Measurements from ENCODE around the gene AKT3.

The AKT3 gene

DNA sequence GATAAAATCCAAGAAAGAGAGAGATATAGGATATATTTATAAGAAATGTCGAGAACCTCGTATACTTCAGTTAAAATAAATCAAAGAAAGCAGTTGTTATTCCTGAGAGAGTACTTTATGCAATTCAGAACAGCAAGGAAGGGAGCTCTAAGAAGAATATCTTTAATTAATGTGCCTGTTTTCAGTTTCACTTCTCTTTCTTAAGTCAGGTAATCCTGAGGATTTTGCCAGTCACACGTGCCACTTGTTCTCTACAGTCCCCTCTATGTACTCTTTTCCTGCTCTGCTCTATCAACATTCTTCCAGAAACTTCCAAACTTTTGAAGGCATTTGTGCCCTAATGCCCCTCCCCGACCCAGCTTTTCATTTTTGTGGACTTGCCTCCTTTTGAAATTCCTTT lies 211.9 kb downstream of the AKT3 start:
- in situ Hi-C loops (cut with MboI; ENCODE audit: low sequenced_read_pairs, unreplicated experiment) = no loop called here

DNA sequence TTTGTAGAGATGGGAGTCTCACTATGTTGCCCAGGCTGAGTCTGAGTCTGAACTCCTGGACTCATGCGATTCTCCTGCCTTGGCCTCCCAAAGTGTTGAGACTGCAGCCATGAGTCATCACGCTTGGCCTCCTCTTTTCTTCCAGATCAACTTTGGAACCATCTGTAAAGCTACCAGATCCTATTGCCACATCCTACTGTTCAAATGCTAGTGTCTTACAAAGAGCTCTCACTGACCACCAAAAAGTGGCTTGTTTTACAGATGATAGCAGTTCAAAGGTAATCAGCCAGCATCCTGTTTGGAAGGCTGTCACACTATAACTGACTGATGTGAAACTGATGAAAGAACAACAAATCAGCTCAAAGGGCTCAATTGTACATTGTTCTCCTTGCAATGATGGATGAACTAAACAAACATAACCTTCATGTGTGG lies 221.6 kb downstream of the AKT3 start:
- TF ChIP-seq, protein P1, sequence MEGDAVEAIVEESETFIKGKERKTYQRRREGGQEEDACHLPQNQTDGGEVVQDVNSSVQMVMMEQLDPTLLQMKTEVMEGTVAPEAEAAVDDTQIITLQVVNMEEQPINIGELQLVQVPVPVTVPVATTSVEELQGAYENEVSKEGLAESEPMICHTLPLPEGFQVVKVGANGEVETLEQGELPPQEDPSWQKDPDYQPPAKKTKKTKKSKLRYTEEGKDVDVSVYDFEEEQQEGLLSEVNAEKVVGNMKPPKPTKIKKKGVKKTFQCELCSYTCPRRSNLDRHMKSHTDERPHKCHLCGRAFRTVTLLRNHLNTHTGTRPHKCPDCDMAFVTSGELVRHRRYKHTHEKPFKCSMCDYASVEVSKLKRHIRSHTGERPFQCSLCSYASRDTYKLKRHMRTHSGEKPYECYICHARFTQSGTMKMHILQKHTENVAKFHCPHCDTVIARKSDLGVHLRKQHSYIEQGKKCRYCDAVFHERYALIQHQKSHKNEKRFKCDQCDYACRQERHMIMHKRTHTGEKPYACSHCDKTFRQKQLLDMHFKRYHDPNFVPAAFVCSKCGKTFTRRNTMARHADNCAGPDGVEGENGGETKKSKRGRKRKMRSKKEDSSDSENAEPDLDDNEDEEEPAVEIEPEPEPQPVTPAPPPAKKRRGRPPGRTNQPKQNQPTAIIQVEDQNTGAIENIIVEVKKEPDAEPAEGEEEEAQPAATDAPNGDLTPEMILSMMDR (IDR thresholded peaks at IDR 0.05; ENCODE audit: borderline replicate concordance, control extremely low read depth, extremely low read depth, insufficient read depth, missing control alignments) = no peak
- DNase-seq (ENCODE audit: low spot score) = no peak
- in situ Hi-C loops (cut with MboI; ENCODE audit: low sequenced_read_pairs, unreplicated experiment) = no loop called here

More for the DNA sequence above, 211.9 kb downstream of the AKT3 start:
- TF ChIP-seq, protein P1 (IDR thresholded peaks at IDR 0.05; ENCODE audit: borderline replicate concordance, control extremely low read depth, extremely low read depth, insufficient read depth, missing control alignments) = no peak
- no peak for DNase-seq (ENCODE audit: low spot score)

DNA sequence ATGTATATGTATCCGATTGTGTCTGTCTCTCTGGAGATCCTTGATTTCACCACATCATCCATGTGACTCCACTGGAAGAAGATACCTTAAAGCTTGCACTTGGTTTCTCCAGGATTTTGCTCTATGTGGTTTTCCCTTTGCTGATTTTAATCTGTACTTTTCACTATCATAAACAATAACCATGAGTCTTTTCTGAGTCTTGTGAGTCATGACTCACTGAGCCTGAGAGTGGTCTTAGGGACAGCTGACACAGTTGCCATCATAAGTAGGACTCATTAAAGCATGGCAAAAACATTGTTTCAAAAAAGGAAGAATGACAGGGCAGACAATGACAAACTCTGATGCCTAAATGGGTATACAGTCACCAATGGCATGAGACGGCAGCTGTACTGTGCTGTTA lies 226.2 kb downstream of the AKT3 start:
- no peak for DNase-seq (ENCODE audit: low spot score)
- in situ Hi-C loops (cut with MboI; ENCODE audit: low sequenced_read_pairs, unreplicated experiment) = no loop called here
- TF ChIP-seq, protein P1 (IDR thresholded peaks at IDR 0.05; ENCODE audit: borderline replicate concordance, control extremely low read depth, extremely low read depth, insufficient read depth, missing control alignments) = no peak

DNA sequence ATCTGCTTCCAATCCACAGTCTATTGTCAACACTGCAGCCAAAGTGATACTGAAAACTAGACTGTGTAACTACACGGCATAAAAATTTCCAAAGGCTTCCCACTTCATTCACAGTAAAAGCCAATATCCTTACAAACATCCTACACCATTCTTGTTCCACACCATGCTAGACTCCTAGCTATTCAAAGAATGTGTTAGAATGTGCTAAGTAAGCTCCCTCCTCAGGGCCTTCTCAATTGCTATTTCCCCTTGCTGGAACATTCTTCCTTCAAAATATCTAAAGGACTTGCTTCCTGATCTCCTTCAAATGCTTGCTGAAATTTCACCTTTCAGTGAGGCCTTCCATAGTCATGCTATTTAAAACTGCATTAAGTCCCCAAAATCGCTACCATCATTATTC lies 228.1 kb downstream of the AKT3 start:
- no peak for DNase-seq (ENCODE audit: low spot score)
- in situ Hi-C loops (cut with MboI; ENCODE audit: low sequenced_read_pairs, unreplicated experiment) = no loop called here
- TF ChIP-seq, protein P1 (IDR thresholded peaks at IDR 0.05; ENCODE audit: borderline replicate concordance, control extremely low read depth, extremely low read depth, insufficient read depth, missing control alignments) = no peak

DNA sequence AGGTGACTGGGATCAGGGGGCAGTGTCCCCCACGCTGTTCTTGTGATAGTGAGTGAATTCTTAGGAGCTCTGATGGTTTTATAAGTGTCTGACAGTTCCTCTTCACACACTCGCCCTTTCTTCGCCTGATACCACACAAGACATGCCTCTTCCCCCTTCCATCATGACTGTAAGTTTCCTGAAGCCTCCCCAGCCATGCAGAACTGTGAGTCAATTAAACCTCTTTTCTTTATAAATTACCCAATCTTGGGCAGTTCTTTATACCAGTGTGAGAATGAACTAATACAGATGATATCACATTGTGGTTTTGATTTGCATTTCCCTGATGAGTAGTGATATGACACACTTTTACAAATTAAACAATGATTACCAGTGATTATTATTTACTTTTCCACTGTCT lies 229.9 kb downstream of the AKT3 start:
- TF ChIP-seq, protein P1 (IDR thresholded peaks at IDR 0.05; ENCODE audit: borderline replicate concordance, control extremely low read depth, extremely low read depth, insufficient read depth, missing control alignments) = no peak
- in situ Hi-C loops (cut with MboI; ENCODE audit: low sequenced_read_pairs, unreplicated experiment) = no loop called here
- no peak for DNase-seq (ENCODE audit: low spot score)

DNA sequence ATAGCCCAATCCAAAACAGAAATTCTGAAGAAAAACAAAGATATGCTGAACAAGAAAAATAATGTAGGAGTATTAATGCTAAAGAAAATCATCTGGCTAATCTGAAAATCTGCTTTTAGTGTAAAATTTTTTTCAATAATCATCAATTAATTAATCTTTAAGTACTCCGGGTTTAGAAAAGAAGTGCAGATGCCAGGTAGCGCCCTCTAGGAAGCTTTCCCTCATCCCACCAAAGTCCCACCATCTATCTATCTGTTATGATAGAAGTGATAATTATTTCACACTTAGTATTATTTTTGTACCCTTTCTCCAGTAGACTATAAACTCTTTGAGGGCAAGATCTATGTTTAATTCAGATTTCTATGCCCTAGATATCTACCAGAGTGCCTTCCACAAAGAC lies 240.3 kb downstream of the AKT3 start:
- TF ChIP-seq, protein P1 (IDR thresholded peaks at IDR 0.05; ENCODE audit: borderline replicate concordance, control extremely low read depth, extremely low read depth, insufficient read depth, missing control alignments) = no peak
- no peak for DNase-seq (ENCODE audit: low spot score)
- in situ Hi-C loops (cut with MboI; ENCODE audit: low sequenced_read_pairs, unreplicated experiment) = no loop called here

DNA sequence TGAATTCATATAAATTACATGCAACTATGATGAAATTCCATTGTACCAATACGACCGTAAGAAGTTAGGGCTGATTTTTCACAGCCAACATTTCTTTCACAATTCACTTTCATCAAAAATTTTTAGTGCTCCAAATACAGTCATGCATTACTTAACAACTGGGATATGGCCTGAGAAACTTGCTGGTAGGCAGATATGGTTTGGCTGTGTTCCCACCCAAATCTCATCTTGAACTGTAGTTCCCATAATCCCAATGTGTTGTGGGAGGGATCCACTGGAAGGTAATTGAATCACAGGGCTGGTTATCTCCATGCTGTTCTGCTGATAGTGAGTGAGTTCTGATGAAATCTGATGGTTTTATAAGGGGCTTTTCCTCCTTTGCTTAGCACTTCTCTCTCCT lies 244.4 kb downstream of the AKT3 start:
- no peak for DNase-seq (ENCODE audit: low spot score)
- TF ChIP-seq, protein P1 (IDR thresholded peaks at IDR 0.05; ENCODE audit: borderline replicate concordance, control extremely low read depth, extremely low read depth, insufficient read depth, missing control alignments) = no peak
- in situ Hi-C loops (cut with MboI; ENCODE audit: low sequenced_read_pairs, unreplicated experiment) = no loop called here

Measured in GM13976 (cell line).